Activated T-cell treated with anti-CD3 and anti-CD28 coated beads, Interleukin-2, amount 50 U/mL, for 72 hours (primary cell): ENCODE data around the gene SMARCD1. TPM values are rescaled to one million over a fixed set of nuclear protein-coding genes. Genes with fewer than 3 reads are reported as not detected.
"Not testable (repeated sequence)": the region's sequence is repeated elsewhere in the genome, so short reads cannot be mapped to it uniquely, and the experiment has no call there.

ENCODE experiments used
- ATAC-seq, 2 donors: fragments of 150-1000 bp; cut with Tn5 transposase; replicated peaks in 1 of 2; 2 replicates each; pipeline ENCODE4 v1.10.0; 2021; ENCODE audit warnings: moderate library complexity in 2 of 2, mild to moderate bottlenecking in 1 of 2
- DNase-seq, 2 donors: peaks; one replicate each; pipeline ENCODE4 v3.0.0; 2021 to 2022; ENCODE audit warnings: mixed read lengths in 1 of 2
- H3K27ac Mint-ChIP-seq: one replicate; pipeline ENCODE4 v1.8.0; 2022; ENCODE audit warnings: mild to moderate bottlenecking, moderate library complexity, mixed read lengths
- H3K27me3 Mint-ChIP-seq: one replicate; pipeline ENCODE4 v1.8.0; 2022; ENCODE audit warnings: low read depth, mixed read lengths
- H3K36me3 Mint-ChIP-seq, 2 donors: one replicate each; pipeline ENCODE4 v1.8.0; 2022; ENCODE audit warnings: mixed read lengths in 2 of 2, mild to moderate bottlenecking in 1 of 2; ENCODE audit not compliant: insufficient read depth in 2 of 2
- H3K4me1 Mint-ChIP-seq: one replicate; pipeline ENCODE4 v1.8.0; 2022; ENCODE audit warnings: low read depth, mixed read lengths
- H3K4me3 Mint-ChIP-seq, 2 donors: one replicate each; pipeline ENCODE4 v1.8.0; 2022; ENCODE audit warnings: mild to moderate bottlenecking in 2 of 2, mixed read lengths in 2 of 2, moderate library complexity in 2 of 2
- H3K9me3 Mint-ChIP-seq, 2 donors: one replicate each; pipeline ENCODE4 v1.8.0; 2022; ENCODE audit warnings: mixed read lengths in 2 of 2
- total RNA-seq, 2 donors: library from RNA; stranded (reverse); gene quantifications; one replicate each; pipeline ENCODE4 v1.2.3, GENCODE V29; 2022

Gene SMARCD1
- total RNA-seq, 2 donors from 2014 or later = 91.0 to 111 TPM

DNA sequence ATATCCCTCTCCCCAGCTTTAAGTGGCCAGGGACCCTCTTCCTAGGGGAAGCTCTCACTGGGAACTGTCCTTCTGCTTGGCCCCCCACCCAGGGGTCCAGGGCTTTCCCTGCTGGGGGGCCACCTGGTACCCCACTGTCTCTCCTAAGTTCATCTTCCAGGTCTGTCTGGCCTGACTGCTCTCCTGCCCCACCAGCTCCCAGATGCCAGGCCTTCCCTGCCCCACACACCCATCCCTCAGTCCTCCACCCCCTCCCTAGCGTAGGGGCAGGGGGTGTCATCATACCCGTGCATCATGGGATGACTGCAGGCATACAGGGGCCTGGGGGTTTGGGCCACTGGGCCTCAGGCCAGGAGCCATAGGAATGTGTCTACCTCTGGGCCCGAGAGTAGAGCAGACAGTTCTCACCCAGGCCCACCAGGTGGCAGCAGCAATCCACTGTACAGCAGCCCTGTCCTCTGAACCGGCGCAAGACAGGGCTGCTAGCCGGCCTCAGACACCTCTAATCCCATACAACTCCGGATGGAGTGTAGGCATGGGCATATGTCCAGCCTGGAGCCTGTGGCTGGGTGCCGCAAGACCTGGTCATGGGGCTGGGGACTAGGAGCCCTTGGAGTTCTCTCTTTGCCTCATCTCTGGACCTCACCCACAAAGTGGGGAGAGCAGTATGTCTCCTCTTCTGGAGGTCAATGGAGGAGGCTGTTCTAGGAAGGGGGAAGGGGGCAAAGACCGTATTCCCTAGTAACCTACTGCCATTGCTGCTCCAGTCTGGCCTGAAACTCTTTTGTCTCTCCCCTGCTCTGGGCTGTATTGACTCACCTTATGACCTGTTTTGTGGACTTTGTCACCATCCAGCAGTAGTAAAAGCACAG is 10.0 kb upstream of the SMARCD1 start:
- Mint-ChIP-seq H3K36me3 (no peaks in the 10 kb centered on the region), H3K4me3 (no peak overlapping the region), H3K4me1 (peaks cover 10% of the 10 kb centered on the region), H3K27me3 (no peaks in the 10 kb centered on the region), H3K27ac (peak overlapping the region; percentile 14), H3K9me3 (no peaks in the 10 kb centered on the region)
- peak; percentile 95 to 97 for ATAC-seq
- DNase-seq = peak; percentile 85 to 87

DNA sequence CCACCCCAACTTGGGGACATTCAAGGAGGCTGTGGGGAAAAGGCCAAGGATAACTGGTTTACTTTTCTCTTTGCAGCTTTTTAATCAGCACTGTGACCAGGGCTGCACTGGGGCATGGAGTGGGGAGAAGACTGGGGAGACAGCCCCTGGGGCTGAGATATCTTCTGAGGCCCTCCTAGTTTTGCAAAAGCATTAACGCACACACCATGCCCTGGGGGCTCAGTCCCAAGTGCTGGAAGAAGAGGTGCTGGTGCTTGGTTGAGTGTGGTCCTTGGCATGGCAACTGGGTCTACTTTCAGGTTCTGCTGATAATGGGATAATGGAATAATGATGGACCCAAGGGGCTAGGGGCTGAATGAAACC is 9.4 kb upstream of the SMARCD1 start:
- ATAC-seq = no peak
- DNase-seq = no peak
- H3K36me3 Mint-ChIP-seq = no peaks in the 10 kb centered on the region

DNA sequence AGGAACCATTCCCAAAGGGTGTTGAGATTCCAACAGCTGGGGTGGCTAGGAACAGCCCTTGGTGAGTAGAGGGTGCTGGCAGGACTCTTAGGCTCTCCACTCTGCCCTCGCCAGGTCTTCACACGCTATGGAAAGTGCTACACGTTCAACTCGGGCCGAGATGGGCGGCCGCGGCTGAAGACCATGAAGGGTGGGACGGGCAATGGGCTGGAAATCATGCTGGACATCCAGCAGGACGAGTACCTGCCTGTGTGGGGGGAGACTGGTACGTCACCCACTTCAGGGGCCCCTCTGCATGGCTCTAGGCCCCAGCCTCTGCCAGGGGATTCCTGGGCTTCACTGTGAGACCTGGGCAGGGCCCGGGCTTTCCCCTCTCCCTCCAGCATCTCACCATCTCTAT is 8.0 kb upstream of the SMARCD1 start:
- DNase-seq (no peak), ATAC-seq (no peak)
- Mint-ChIP-seq H3K9me3 (no peaks in the 10 kb centered on the region), H3K27ac (no peak overlapping the region), H3K36me3 (no peaks in the 10 kb centered on the region), H3K27me3 (no peaks in the 10 kb centered on the region), H3K4me3 (no peak overlapping the region), H3K4me1 (peaks cover 4% of the 10 kb centered on the region)

More for the DNA sequence above, 9.4 kb upstream of the SMARCD1 start:
- Mint-ChIP-seq H3K4me1 (peaks cover 4% of the 10 kb centered on the region), H3K9me3 (no peaks in the 10 kb centered on the region), H3K27ac (no peak overlapping the region), H3K4me3 (no peak overlapping the region), H3K27me3 (no peaks in the 10 kb centered on the region)

DNA sequence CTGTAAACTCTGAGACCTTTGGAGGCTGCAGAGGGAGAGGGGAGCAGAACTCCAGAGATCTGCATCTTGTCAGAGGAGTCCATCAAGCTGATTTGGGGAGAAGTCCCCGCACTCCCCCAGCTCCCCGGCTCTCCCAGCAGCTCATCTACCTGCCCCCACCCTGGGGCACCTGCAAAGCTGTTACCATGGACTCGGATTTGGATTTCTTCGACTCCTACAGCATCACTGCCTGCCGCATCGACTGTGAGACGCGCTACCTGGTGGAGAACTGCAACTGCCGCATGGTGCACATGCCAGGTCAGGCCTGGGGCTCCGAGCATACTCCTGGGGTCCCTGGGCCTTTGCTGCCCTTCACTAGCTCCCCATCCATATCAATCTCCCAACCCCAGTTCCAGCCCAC is 6.9 kb upstream of the SMARCD1 start:
- no peaks in the 10 kb centered on the region for H3K27me3 Mint-ChIP-seq
- ATAC-seq (no peak), DNase-seq (no peak)
- H3K9me3 Mint-ChIP-seq = no peaks in the 10 kb centered on the region
- H3K4me1 Mint-ChIP-seq = peaks cover 13% of the 10 kb centered on the region
- H3K4me3 Mint-ChIP-seq = no peak overlapping the region
- H3K36me3 Mint-ChIP-seq = no peaks in the 10 kb centered on the region
- no peak overlapping the region for H3K27ac Mint-ChIP-seq

DNA sequence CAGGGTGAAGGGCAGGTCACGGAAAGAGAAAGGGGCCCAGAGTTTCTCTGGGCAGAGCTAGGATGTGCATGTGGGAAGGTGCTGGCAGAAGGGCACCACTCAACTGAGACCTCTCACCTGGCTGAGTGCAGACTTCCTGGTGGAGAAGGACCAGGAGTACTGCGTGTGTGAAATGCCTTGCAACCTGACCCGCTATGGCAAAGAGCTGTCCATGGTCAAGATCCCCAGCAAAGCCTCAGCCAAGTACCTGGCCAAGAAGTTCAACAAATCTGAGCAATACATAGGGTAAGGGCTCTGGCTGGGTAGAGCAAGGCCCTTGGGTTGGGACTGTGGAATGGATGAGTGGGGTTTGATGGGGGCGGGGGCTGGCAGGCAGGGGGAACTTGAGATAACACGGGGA is 5.4 kb upstream of the SMARCD1 start:
- Mint-ChIP-seq H3K27me3 (no peaks in the 10 kb centered on the region), H3K27ac (no peak overlapping the region), H3K9me3 (no peaks in the 10 kb centered on the region), H3K4me3 (no peak overlapping the region), H3K4me1 (peaks cover 21% of the 10 kb centered on the region), H3K36me3 (no peaks in the 10 kb centered on the region)
- no peak for DNase-seq
- ATAC-seq = no peak

DNA sequence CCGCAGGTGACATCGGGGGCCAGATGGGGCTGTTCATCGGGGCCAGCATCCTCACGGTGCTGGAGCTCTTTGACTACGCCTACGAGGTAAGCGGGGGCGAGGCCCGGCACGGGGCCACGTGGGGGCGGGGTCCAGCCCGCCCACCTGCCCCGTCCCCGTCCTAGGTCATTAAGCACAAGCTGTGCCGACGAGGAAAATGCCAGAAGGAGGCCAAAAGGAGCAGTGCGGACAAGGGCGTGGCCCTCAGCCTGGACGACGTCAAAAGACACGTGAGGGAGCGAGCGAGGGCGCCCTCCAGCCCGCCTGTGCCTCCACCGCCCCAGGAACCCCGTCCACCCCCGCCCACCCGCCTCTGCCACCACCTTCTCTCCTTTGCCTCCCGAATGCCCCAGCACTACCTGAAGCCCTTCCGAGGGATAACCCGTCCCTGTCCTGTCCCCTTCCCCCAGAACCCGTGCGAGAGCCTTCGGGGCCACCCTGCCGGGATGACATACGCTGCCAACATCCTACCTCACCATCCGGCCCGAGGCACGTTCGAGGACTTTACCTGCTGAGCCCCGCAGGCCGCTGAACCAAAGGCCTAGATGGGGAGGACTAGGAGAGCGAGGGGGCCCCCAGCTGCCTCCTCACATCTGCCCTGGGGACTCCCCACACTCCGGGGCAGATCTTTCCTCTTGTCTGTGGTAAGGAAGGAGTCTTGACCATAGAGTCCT is 3.9 kb upstream of the SMARCD1 start:
- no peaks in the 10 kb centered on the region for H3K9me3 Mint-ChIP-seq
- H3K27ac Mint-ChIP-seq = no peak overlapping the region

DNA sequence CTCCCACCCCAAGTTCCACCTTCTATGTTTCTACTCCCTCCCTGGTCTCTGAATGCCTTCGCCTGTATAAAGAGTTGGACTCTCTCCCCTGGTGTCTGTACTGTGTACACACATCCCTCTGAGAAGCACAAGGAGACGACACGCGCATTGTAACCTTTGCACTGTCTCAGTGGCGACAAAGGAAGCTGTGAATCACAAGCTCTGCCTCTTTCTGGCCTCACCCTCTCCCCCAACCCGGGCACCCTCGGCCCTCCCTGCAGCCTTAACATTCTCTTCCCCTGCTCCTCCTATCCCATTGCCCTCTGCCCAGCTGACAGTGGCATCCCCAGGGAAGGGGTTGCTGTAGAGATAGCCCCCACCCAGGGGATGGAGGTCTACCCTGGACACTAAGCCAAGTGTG is 2.5 kb upstream of the SMARCD1 start:
- Mint-ChIP-seq H3K9me3 (no peaks in the 10 kb centered on the region), H3K27me3 (no peaks in the 10 kb centered on the region), H3K4me3 (no peak overlapping the region), H3K27ac (peak overlapping the region; percentile 15), H3K36me3 (peaks cover 0 to 2% of the 10 kb centered on the region in 2 donors), H3K4me1 (peaks cover 42% of the 10 kb centered on the region)
- ATAC-seq (no peak), DNase-seq (no peak)

More for the DNA sequence above, 3.9 kb upstream of the SMARCD1 start:
- peaks cover 28% of the 10 kb centered on the region for H3K4me1 Mint-ChIP-seq
- DNase-seq = no peak
- H3K36me3 Mint-ChIP-seq = no peaks in the 10 kb centered on the region
- no peaks in the 10 kb centered on the region for H3K27me3 Mint-ChIP-seq
- no peak overlapping the region for H3K4me3 Mint-ChIP-seq
- ATAC-seq = no peak

DNA sequence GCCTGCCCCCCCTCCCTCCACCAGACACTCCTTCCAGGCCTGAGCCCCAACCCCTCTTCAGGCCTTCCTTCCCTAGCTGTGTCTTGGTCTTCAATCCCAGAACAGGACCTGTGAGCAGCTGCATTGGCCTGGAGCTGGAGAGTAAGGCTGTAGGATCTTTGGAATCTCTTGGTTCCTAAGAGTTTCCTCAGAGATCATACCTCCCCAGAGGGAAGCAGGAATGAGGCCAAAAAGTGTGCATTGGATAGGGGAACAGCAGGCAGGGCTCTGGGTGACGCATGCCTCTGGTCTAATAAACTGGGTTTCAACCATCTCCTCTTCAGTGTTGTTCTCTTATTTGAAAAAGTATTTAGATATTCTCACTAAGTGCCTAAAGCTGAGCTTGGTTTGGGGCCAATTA is 1.8 kb upstream of the SMARCD1 start:
- ATAC-seq (no peak), DNase-seq (no peak)
- H3K4me3 Mint-ChIP-seq = peak overlapping the region; percentile 86 to 89

DNA sequence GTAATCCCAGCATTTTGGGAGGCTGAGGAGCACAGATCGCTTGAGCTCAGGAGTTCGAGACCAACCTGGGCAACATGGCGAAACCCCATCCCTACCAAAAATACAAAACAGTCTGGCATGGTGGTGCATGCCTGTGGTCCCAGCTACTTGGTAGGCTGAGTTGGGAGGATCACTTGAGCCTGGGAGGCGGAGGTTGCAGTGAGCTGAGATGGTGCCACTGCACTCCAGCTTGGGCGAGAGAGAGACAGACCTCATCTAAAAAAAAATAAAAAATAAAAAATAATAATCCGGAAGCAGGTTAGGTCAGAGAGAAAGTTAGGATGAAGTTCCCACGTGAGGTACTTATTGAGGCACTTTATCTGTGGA is 750 bp upstream of the SMARCD1 start:
- not testable (repeated sequence) for DNase-seq, H3K36me3 Mint-ChIP-seq, H3K27me3 Mint-ChIP-seq, H3K9me3 Mint-ChIP-seq, ATAC-seq
- Mint-ChIP-seq H3K27ac (peak overlapping the region; percentile 96), H3K4me3 (peak overlapping the region; percentile 86 to 93), H3K4me1 (peaks cover 56% of the 10 kb centered on the region)

More for the DNA sequence above, 1.8 kb upstream of the SMARCD1 start:
- Mint-ChIP-seq H3K9me3 (no peaks in the 10 kb centered on the region), H3K4me1 (peaks cover 48% of the 10 kb centered on the region), H3K27ac (peak overlapping the region; percentile 82), H3K36me3 (peaks cover 1 to 5% of the 10 kb centered on the region in 2 donors), H3K27me3 (no peaks in the 10 kb centered on the region)

DNA sequence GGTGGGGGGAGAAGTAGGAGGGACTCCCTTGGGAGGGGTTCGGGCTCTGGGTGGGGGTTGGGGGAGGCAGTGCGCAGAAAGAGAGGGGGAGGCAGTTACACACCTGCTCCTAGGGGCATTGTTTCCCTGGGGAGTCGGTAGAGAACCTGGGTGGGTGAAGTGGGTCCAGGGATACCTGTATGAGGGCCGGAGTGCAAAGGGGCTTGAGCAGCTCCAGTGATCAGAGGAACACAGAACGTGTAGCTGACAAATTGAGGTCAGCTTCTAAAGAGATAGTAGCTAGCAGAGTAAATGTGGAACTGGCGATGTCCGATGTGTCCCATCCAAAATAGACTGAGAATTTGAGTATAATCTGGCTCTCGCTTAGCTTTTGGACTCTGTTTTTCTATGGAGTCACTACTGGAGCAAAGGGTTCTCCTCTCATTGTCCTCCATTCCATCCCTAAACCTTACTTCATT is 502 bp downstream of the SMARCD1 start:
- H3K36me3 Mint-ChIP-seq = peaks cover 3 to 10% of the 10 kb centered on the region in 2 donors
- ATAC-seq (no peak), DNase-seq (no peak)
- no peaks in the 10 kb centered on the region for H3K9me3 Mint-ChIP-seq
- H3K4me1 Mint-ChIP-seq = peaks cover 56% of the 10 kb centered on the region
- peak overlapping the region; percentile 93 for H3K27ac Mint-ChIP-seq
- H3K27me3 Mint-ChIP-seq = no peaks in the 10 kb centered on the region
- H3K4me3 Mint-ChIP-seq = peak overlapping the region; percentile 92 to 93

DNA sequence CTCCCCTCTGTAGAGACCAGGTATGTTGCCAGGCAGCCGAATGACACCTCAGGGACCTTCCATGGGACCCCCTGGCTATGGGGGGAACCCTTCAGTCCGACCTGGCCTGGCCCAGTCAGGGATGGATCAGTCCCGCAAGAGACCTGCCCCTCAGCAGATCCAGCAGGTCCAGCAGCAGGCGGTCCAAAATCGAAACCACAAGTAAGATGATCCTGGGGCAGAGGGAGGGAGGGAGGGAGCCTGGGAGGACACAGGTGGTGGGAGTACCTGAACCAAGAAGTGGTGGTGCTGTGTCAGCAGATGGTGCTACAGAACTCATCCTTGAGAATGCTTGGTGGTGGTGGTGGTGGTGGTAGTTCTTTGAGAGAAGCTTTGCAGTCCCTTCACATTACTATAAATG is 1.0 kb downstream of the SMARCD1 start:
- no peaks in the 10 kb centered on the region for H3K9me3 Mint-ChIP-seq
- no peaks in the 10 kb centered on the region for H3K27me3 Mint-ChIP-seq
- peak overlapping the region; percentile 93 for H3K27ac Mint-ChIP-seq
- peaks cover 3 to 13% of the 10 kb centered on the region in 2 donors for H3K36me3 Mint-ChIP-seq
- DNase-seq = no peak
- peak overlapping the region; percentile 92 to 93 for H3K4me3 Mint-ChIP-seq
- H3K4me1 Mint-ChIP-seq = peaks cover 56% of the 10 kb centered on the region
- ATAC-seq = no peak

DNA sequence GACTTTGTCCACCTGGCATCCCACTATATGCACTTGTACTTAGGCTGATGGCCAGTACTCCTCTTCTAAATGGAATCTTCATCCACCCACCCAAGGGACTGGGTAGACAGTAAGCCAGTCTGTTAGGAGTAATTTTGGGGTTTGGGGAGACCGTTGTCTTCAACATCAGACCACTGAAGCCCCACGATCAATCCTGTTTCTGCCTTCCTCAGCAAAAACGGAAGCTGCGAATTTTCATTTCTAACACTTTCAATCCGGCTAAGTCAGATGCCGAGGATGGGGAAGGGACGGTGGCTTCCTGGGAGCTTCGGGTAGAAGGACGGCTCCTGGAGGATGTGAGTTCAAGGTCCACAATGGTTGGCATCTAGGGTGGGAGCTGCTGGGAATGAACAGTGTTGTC is 2.0 kb downstream of the SMARCD1 start:
- Mint-ChIP-seq H3K4me1 (peaks cover 55% of the 10 kb centered on the region), H3K9me3 (no peaks in the 10 kb centered on the region), H3K36me3 (peaks cover 6 to 15% of the 10 kb centered on the region in 2 donors), H3K27me3 (no peaks in the 10 kb centered on the region), H3K27ac (peak overlapping the region; percentile 96), H3K4me3 (peak overlapping the region in 1 of 2 donors; percentile 78)
- no peak for ATAC-seq
- DNase-seq = no peak

DNA sequence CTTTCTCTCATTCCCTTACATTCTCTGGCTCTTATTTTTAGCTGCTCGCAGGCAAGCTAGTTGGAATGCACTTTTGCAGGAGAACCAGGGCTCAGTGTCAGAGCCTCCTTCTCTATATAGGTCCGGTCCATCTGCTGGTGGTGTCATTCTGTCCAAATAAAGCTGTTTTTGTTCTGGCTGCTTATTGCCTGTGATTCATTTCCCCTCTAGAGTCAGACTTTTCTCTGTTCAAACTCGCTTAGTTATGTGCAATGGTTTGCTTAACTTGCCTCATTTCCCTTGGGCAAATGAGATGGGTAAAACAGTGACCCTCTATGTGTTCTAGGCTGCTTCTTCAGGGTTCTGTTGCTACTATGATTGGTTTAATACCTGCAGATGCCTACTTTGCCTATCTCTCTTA is 2.9 kb downstream of the SMARCD1 start:
- DNase-seq = no peak
- Mint-ChIP-seq H3K27ac (peak overlapping the region; percentile 96), H3K4me1 (peaks cover 48% of the 10 kb centered on the region), H3K27me3 (no peaks in the 10 kb centered on the region), H3K9me3 (no peaks in the 10 kb centered on the region), H3K36me3 (peaks cover 6 to 15% of the 10 kb centered on the region in 2 donors), H3K4me3 (peak overlapping the region; percentile 41 to 78)
- ATAC-seq = peak; percentile 3 to 18
